Colonic mucosa (tissue), 4 donors: ENCODE data around the gene RIPPLY1. TPM values are rescaled to one million over a fixed set of nuclear protein-coding genes. Genes with fewer than 3 reads are reported as not detected.

Experiments
- DNase-seq: peaks from one replicate; pipeline ENCODE4 v3.0.0-alpha.2; 2020
- H3K27ac ChIP-seq: fragments of 200-600 bp; one replicate; pipeline ENCODE4 v1.8.0; 2021
- H3K27me3 ChIP-seq: fragments of 200-600 bp; one replicate; pipeline ENCODE4 v1.8.0; 2021
- H3K36me3 ChIP-seq: fragments of 200-600 bp; one replicate; pipeline ENCODE4 v1.8.0; 2021
- H3K4me1 ChIP-seq: fragments of 200-600 bp; one replicate; pipeline ENCODE4 v1.8.0; 2021; ENCODE audit warnings: mild to moderate bottlenecking
- H3K4me3 ChIP-seq: fragments of 200-600 bp; one replicate; pipeline ENCODE4 v1.8.0; 2021
- H3K9ac ChIP-seq, 2 donors: one replicate each; pipeline ENCODE4 v1.7.0; 2013; ENCODE audit warnings: control low read depth in 2 of 2, low read depth in 2 of 2, low read length in 2 of 2
- H3K9me3 ChIP-seq: fragments of 200-600 bp; one replicate; pipeline ENCODE4 v1.8.0; 2021
- CTCF ChIP-seq: fragments of 200-600 bp; IDR thresholded peaks from one replicate; pipeline ENCODE4 v1.8.0; 2022; ENCODE audit warnings: antibody characterized with exemption, mild to moderate bottlenecking
- intact Hi-C: fragments of 100-400 bp; cut with DNase I; formaldehyde crosslinking; loops from one replicate; pipeline ENCODE4 v1.14.1; 2022
- total RNA-seq, 2 donors: library from RNA; stranded (reverse); fragmentation: NEBNext Ultra II Directional in 1 of 2; extraction: Animal tissue kit (Norgen Biotek cat#: 25700) in 1 of 2; gene quantifications; one replicate each; pipeline ENCODE4 v1.2.1, GENCODE V29; 2021
- donor health status: healthy.
- donor health status: DM: no; HTN: no; CAD: no.
- donor health status: DM: no; HTN: no; CAD: no.

Gene RIPPLY1
- total RNA-seq, 2 donors from 2014 or later: not detected

DNA sequence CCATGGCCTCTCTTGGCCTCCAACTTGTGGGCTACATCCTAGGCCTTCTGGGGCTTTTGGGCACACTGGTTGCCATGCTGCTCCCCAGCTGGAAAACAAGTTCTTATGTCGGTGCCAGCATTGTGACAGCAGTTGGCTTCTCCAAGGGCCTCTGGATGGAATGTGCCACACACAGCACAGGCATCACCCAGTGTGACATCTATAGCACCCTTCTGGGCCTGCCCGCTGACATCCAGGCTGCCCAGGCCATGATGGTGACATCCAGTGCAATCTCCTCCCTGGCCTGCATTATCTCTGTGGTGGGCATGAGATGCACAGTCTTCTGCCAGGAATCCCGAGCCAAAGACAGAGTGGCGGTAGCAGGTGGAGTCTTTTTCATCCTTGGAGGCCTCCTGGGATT, 25.1 kb upstream of the RIPPLY1 start:
- Histone ChIP-seq H3K36me3 (no peaks in the 10 kb centered on the region), H3K27ac (no peak overlapping the region), H3K4me1 (peaks cover 3% of the 10 kb centered on the region), H3K27me3 (no peaks in the 10 kb centered on the region), H3K9ac (no peak overlapping the region), H3K4me3 (no peak overlapping the region), H3K9me3 (no peaks in the 10 kb centered on the region)
- no peak for DNase-seq
- intact Hi-C loops: no loop called here
- TF ChIP-seq CTCF: no peak

DNA sequence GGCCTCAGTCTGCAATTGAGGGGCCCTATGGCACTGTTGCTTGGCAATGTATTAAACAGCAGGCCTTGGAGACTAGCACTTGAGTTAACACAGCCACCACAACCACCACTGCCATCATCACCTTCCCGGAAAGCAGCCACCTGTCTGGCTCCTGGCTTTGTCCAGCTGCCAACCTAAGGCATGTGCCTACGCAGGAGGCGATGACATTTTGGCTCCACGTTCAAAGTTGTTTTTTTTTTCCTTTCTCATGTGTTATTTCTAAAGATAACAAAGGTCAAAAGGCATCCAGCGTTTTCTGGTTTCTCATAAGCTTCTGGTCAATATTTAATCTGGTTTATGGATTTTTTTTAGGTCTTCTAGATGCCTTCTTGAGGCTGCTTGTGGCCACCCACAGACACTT, 24.6 kb upstream of the RIPPLY1 start:
- H3K9ac ChIP-seq: no peak overlapping the region
- intact Hi-C loops: no loop called here
- no peaks in the 10 kb centered on the region for H3K4me1 ChIP-seq
- no peaks in the 10 kb centered on the region for H3K27me3 ChIP-seq
- no peak overlapping the region for H3K4me3 ChIP-seq
- H3K36me3 ChIP-seq: no peaks in the 10 kb centered on the region
- no peak for TF ChIP-seq CTCF
- DNase-seq: no peak
- no peak overlapping the region for H3K27ac ChIP-seq
- H3K9me3 ChIP-seq: no peaks in the 10 kb centered on the region

DNA sequence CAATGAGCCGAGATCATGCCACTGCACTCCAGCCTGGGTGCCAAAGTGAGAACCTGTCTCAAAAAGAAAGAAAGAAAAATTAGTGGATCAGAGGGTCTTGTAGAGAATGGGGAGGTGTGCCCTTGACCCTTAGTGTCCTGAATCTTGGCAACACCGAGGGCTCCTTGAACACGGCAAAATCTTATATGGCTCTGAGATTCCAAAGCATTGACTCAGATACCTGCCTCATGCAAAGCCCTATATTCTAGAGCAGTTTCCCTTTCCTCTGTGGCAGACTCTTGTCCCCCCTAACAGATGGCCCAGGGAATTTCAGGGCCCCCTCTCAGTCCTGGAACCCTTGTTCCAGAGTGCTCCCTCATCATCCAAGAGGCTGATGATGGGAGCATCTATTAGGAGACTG, 23.9 kb upstream of the RIPPLY1 start:
- intact Hi-C loops: no loop called here
- Histone ChIP-seq H3K9ac (no peak overlapping the region), H3K36me3 (no peaks in the 10 kb centered on the region), H3K4me1 (no peaks in the 10 kb centered on the region), H3K9me3 (no peaks in the 10 kb centered on the region), H3K4me3 (no peak overlapping the region), H3K27me3 (no peaks in the 10 kb centered on the region), H3K27ac (no peak overlapping the region)
- no peak for TF ChIP-seq CTCF
- DNase-seq: no peak

- no peak for TF ChIP-seq CTCF
- Histone ChIP-seq H3K4me3 (no peak overlapping the region), H3K4me1 (no peaks in the 10 kb centered on the region), H3K36me3 (no peaks in the 10 kb centered on the region), H3K9ac (no peak overlapping the region), H3K9me3 (no peaks in the 10 kb centered on the region), H3K27me3 (no peaks in the 10 kb centered on the region), H3K27ac (no peak overlapping the region)
- intact Hi-C loops: no loop called here
- DNase-seq: no peak
Measured at GRCh38 chrX:106921637-106922036, 18.5 kb upstream of the RIPPLY1 start.

GRCh38 chrX:106919932-106920452, 16.9 kb upstream of the RIPPLY1 start, which contains the start of gene CLDN2:
Gene CLDN2 (plus strand): TSS chrX:106920402. CDS start chrX:106928229, 7,827 bp downstream.
- no peak within 1 kb of the TSS for H3K4me3 ChIP-seq
- H3K27ac ChIP-seq: no peak within 1 kb of the TSS
- DNase-seq: no peak
- no peak within 1 kb of the TSS for H3K9ac ChIP-seq
- intact Hi-C loops: no loop called here
- H3K9me3 ChIP-seq: no peaks in the 10 kb centered on the region
- H3K4me1 ChIP-seq: no peaks in the 10 kb centered on the region
- no peaks in the 10 kb centered on the region for H3K36me3 ChIP-seq
- H3K27me3 ChIP-seq: no peaks in the 10 kb centered on the region
- no peak for TF ChIP-seq CTCF
